Lower leg skin (tissue), 4 donors: ENCODE data around the gene IL24. TPM values are rescaled to one million over a fixed set of nuclear protein-coding genes. Genes with fewer than 3 reads are reported as not detected.
"Not testable (repeated sequence)": the region's sequence is repeated elsewhere in the genome, so short reads cannot be mapped to it uniquely, and the experiment has no call there.

Experiments used
- DNase-seq, 2 donors: peaks; one replicate each; pipeline ENCODE4 v3.0.0-alpha.2; 2019; ENCODE audit warnings: low spot score in 2 of 2
- H3K4me3 ChIP-seq: fragments of 200-600 bp; sonication (generic); 2 replicates; pipeline ENCODE4 v1.5.1; 2017; ENCODE audit warnings: mild to moderate bottlenecking, low read depth; ENCODE audit not compliant: poor library complexity, severe bottlenecking
- CTCF ChIP-seq, 3 donors: fragments of 450-650 bp; IDR thresholded peaks; one replicate each; pipeline ENCODE4 v1.5.1; 2016; ENCODE audit warnings: antibody characterized with exemption in 3 of 3, mild to moderate bottlenecking in 3 of 3, moderate library complexity in 2 of 3
- POLR2A ChIP-seq, 2 donors: fragments of 450-650 bp; IDR thresholded peaks; one replicate each; pipeline ENCODE4 v1.6.1; 2016 to 2017; ENCODE audit warnings: antibody characterized with exemption in 2 of 2, mild to moderate bottlenecking in 1 of 2, moderate library complexity in 1 of 2
- WGBS, 2 donors: methylation state at CpG; one replicate each; pipeline ENCODE4 v1.1.5; 2018; 5-methylcytosine and 5-hydroxymethylcytosine counted together
- intact Hi-C: fragments of 100-400 bp; cut with DNase I; formaldehyde crosslinking; loops from one replicate; pipeline ENCODE4 v1.15.0; 2023; ENCODE audit warnings: low total_unique reads
- total RNA-seq, 4 donors: library from RNA; depleted of rRNA; stranded (reverse); fragments of >200 nt; gene quantifications; one replicate each; pipeline ENCODE4 v1.1.0, GENCODE V29; 2016

IL24 gene
- total RNA-seq, 4 donors from 2014 or later = not detected

- TF ChIP-seq POLR2A (IDR thresholded peaks at IDR 0.05) = no peak
- DNase-seq = no peak
- no peak overlapping the region for H3K4me3 ChIP-seq
- 65 to 69% methylated on average over 1 of the region's 1 CpG for WGBS, 2 donors
- intact Hi-C loops = no loop called here
These were observed 25.3 kb downstream of the IL24 start for GRCh38 chr1:206922524-206922923.

GRCh38 chr1:206923009-206923960 lies 26.0 kb downstream of the IL24 start:
- no peak for DNase-seq
- no peak for TF ChIP-seq CTCF (IDR thresholded peaks at IDR 0.05)
- TF ChIP-seq POLR2A (IDR thresholded peaks at IDR 0.05) = no peak
- intact Hi-C loops = no loop called here

GRCh38 chr1:206923961-206924557 lies 26.8 kb downstream of the IL24 start:
- intact Hi-C loops, DNase-seq, H3K4me3 ChIP-seq: not testable (repeated sequence)
- WGBS, 2 donors = 83 to 84% methylated on average over 4 of the region's 4 CpGs

More at GRCh38 chr1:206923009-206923960, 26.0 kb downstream of the IL24 start:
- WGBS, 2 donors = 51 to 58% methylated on average over 12 of the region's 12 CpGs
- H3K4me3 ChIP-seq = no peak overlapping the region

GRCh38 chr1:206924592-206925105 lies 27.4 kb downstream of the IL24 start:
- intact Hi-C loops = no loop called here
- no peak overlapping the region for H3K4me3 ChIP-seq
- WGBS, 2 donors = 71 to 74% methylated on average over 8 of the region's 8 CpGs
- no peak for DNase-seq
- no peak for TF ChIP-seq CTCF (IDR thresholded peaks at IDR 0.05)
- no peak for TF ChIP-seq POLR2A (IDR thresholded peaks at IDR 0.05)

- intact Hi-C loops = no loop called here
- no peak overlapping the region for H3K4me3 ChIP-seq
- DNase-seq = no peak
- 77 to 79% methylated on average over 11 of the region's 11 CpGs for WGBS, 2 donors
- TF ChIP-seq POLR2A (IDR thresholded peaks at IDR 0.05) (no peak), CTCF (IDR thresholded peaks at IDR 0.05) (no peak)
These were observed 28.0 kb downstream of the IL24 start for GRCh38 chr1:206925106-206925736.

- intact Hi-C loops = no loop called here
- TF ChIP-seq CTCF (IDR thresholded peaks at IDR 0.05) = no peak
- WGBS, 2 donors = 79 to 81% methylated on average over 2 of the region's 2 CpGs
- no peak for DNase-seq
- H3K4me3 ChIP-seq = no peak overlapping the region
These were observed 29.0 kb downstream of the IL24 start for GRCh38 chr1:206926286-206926685.
